Measurements from ENCODE around the gene CCN6. TPM values are rescaled to one million over a fixed set of nuclear protein-coding genes. Genes with fewer than 3 reads are reported as not detected.

The CCN6 gene
- polyA plus RNA-seq, 1 experiment, result not detected

- no peak for DNase-seq (ENCODE audit: low read depth, low spot score)
- ChIA-PET CTCF (no interaction called here), POLR2A (no interaction called here)
- Histone ChIP-seq H3K9me3 (ENCODE audit: control insufficient read depth, insufficient read depth, low read length) (no peaks in the 10 kb centered on the region), H3K4me3 (ENCODE audit: low read depth, low read length) (no peak overlapping the region), H3K27me3 (ENCODE audit: control insufficient read depth, insufficient read depth, low read length) (no peaks in the 10 kb centered on the region), H3K27ac (ENCODE audit: low read depth, low read length) (no peak overlapping the region)
- TF ChIP-seq CTCF (IDR thresholded peaks at IDR 0.05; ENCODE audit: low read depth, low read length), result no peak
These were observed 52.7 kb downstream of the CCN6 start for GRCh38 chr6:112106562-112106961.

- ChIA-PET POLR2A (no interaction called here), CTCF (no interaction called here)
- no peak for DNase-seq (ENCODE audit: low read depth, low spot score)
These were observed 55.4 kb downstream of the CCN6 start for GRCh38 chr6:112109262-112109661.

GRCh38 chr6:112113431-112113830 is 59.5 kb downstream of the CCN6 start:
- no peak for TF ChIP-seq CTCF (IDR thresholded peaks at IDR 0.05; ENCODE audit: low read depth, low read length)
- peak; percentile 2 for DNase-seq (ENCODE audit: low read depth, low spot score)
- POLR2A ChIA-PET, result no interaction called here
- Histone ChIP-seq H3K27me3 (ENCODE audit: control insufficient read depth, insufficient read depth, low read length) (no peaks in the 10 kb centered on the region), H3K9me3 (ENCODE audit: control insufficient read depth, insufficient read depth, low read length) (no peaks in the 10 kb centered on the region), H3K27ac (ENCODE audit: low read depth, low read length) (no peak overlapping the region), H3K4me3 (ENCODE audit: low read depth, low read length) (no peak overlapping the region)
- CTCF ChIA-PET, result no interaction called here

More at GRCh38 chr6:112109262-112109661, 55.4 kb downstream of the CCN6 start:
- TF ChIP-seq CTCF (IDR thresholded peaks at IDR 0.05; ENCODE audit: low read depth, low read length), result no peak
- Histone ChIP-seq H3K4me3 (ENCODE audit: low read depth, low read length) (no peak overlapping the region), H3K9me3 (ENCODE audit: control insufficient read depth, insufficient read depth, low read length) (no peaks in the 10 kb centered on the region), H3K27me3 (ENCODE audit: control insufficient read depth, insufficient read depth, low read length) (no peaks in the 10 kb centered on the region), H3K27ac (ENCODE audit: low read depth, low read length) (no peak overlapping the region)

GRCh38 chr6:112113918-112114317 is 60.0 kb downstream of the CCN6 start:
- no peak for DNase-seq (ENCODE audit: low read depth, low spot score)
- POLR2A ChIA-PET, result no interaction called here
- no peak for TF ChIP-seq CTCF (IDR thresholded peaks at IDR 0.05; ENCODE audit: low read depth, low read length)

GRCh38 chr6:112114577-112115223 is 60.8 kb downstream of the CCN6 start:
- ChIA-PET POLR2A (no interaction called here), CTCF (interaction anchor here (1.0 kb wide), 1 partner anchor 48 kb away, joined by 3 read pairs; no protein-coding TSS in a partner anchor)
- Histone ChIP-seq H3K27ac (ENCODE audit: low read depth, low read length) (no peak overlapping the region), H3K27me3 (ENCODE audit: control insufficient read depth, insufficient read depth, low read length) (no peaks in the 10 kb centered on the region), H3K4me3 (ENCODE audit: low read depth, low read length) (no peak overlapping the region), H3K9me3 (ENCODE audit: control insufficient read depth, insufficient read depth, low read length) (no peaks in the 10 kb centered on the region)
- no peak for DNase-seq (ENCODE audit: low read depth, low spot score)
- TF ChIP-seq CTCF (IDR thresholded peaks at IDR 0.05; ENCODE audit: low read depth, low read length), result no peak

More at GRCh38 chr6:112113918-112114317, 60.0 kb downstream of the CCN6 start:
- no peak overlapping the region for H3K4me3 ChIP-seq (ENCODE audit: low read depth, low read length)
- no peak overlapping the region for H3K27ac ChIP-seq (ENCODE audit: low read depth, low read length)
- no peaks in the 10 kb centered on the region for H3K27me3 ChIP-seq (ENCODE audit: control insufficient read depth, insufficient read depth, low read length)
- CTCF ChIA-PET, result no interaction called here
- no peaks in the 10 kb centered on the region for H3K9me3 ChIP-seq (ENCODE audit: control insufficient read depth, insufficient read depth, low read length)
